ENCODE data around the gene CPN2.

- no peak for TF ChIP-seq POLR2AphosphoS5 (IDR thresholded peaks at IDR 0.05; ENCODE audit: low read depth, low read length)
- TF ChIP-seq SIN3A (IDR thresholded peaks at IDR 0.05; ENCODE audit: borderline replicate concordance, insufficient read depth, low read length), result no peak
- TF ChIP-seq REST (IDR thresholded peaks at IDR 0.05; ENCODE audit: insufficient read depth in 1 of 2, low read depth in 2 of 2, low read length in 2 of 2), result no peak
- no peak for TF ChIP-seq FOXP2 (optimal IDR thresholded peaks at IDR 0.05; ENCODE audit: borderline replicate concordance, extremely low read depth, extremely low read length, insufficient read depth)
- TF ChIP-seq TAF1 (IDR thresholded peaks at IDR 0.05; ENCODE audit: borderline replicate concordance, insufficient read depth, low read length), result no peak
Observed at GRCh38 chr3:194316918-194317317, 34.2 kb downstream of the CPN2 start.

Data from PFSK-1 (cell line).